GM18951 (cell line): ENCODE results near the gene LYZL1.
"Not testable (repeated sequence)": the region's sequence is repeated elsewhere in the genome, so short reads cannot be mapped to it uniquely, and the experiment has no call there.

Source experiments
- POLR2A ChIP-seq: IDR thresholded peaks from 4 replicates; pipeline ENCODE4 v1.6.1; 2011; ENCODE audit warnings: mild to moderate bottlenecking; ENCODE audit not compliant: insufficient read length, insufficient read depth; ENCODE audit errors: extremely low read depth
- in situ Hi-C: fragments of 300-500 bp; cut with MboI; formaldehyde crosslinking; loops from one replicate; pipeline ENCODE4 v1.12.0; 2022; ENCODE audit warnings: low sequenced_read_pairs, mixed read lengths, inconsistent platforms; ENCODE audit not compliant: unreplicated experiment

LYZL1 gene

GRCh38 chr10:29321656-29322055, 32.8 kb downstream of the LYZL1 start:
- no peak for TF ChIP-seq POLR2A
- in situ Hi-C loops: no loop called here

GRCh38 chr10:29322918-29323317, 34.0 kb downstream of the LYZL1 start:
- no peak for TF ChIP-seq POLR2A
- in situ Hi-C loops: no loop called here

- TF ChIP-seq POLR2A: no peak
- in situ Hi-C loops: no loop called here
Observed at GRCh38 chr10:29323367-29323766, 34.5 kb downstream of the LYZL1 start.

GRCh38 chr10:29324220-29324841, 35.5 kb downstream of the LYZL1 start:
- TF ChIP-seq POLR2A: no peak
- in situ Hi-C loops: no loop called here

- in situ Hi-C loops: no loop called here
- no peak for TF ChIP-seq POLR2A
Observed at GRCh38 chr10:29326299-29326698, 37.4 kb downstream of the LYZL1 start.

GRCh38 chr10:29326886-29327745, 38.2 kb downstream of the LYZL1 start:
- TF ChIP-seq POLR2A: no peak
- in situ Hi-C loops: no loop called here

- in situ Hi-C loops: no loop called here
- no peak for TF ChIP-seq POLR2A
Observed at GRCh38 chr10:29327746-29328102, 38.9 kb downstream of the LYZL1 start.

GRCh38 chr10:29328983-29329382, 40.1 kb downstream of the LYZL1 start:
- TF ChIP-seq POLR2A: no peak
- in situ Hi-C loops: no loop called here

DNA sequence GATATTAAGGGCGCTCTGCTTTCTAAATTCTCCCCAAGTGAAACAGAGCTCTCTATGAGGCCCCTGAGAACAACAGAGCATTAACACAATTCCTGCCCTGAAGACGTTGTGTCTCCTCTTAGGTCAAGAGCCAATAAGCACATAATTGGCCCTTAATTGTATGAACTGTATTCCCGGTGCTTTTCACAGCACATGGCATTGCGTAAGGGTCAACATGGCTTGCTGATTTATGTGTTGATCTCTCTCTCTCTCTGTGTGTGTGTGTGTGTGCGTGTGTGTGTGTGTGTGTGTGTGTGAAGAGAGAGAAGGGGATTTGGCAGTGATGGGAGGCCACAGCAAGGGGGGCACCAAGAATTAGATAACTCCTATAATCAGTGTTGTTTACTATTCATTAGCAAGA, 40.5 kb downstream of the LYZL1 start:
- no peak for TF ChIP-seq POLR2A
- in situ Hi-C loops: no loop called here

- TF ChIP-seq POLR2A: no peak
- in situ Hi-C loops: no loop called here
Observed at GRCh38 chr10:29332061-29332760, 43.3 kb downstream of the LYZL1 start.

DNA sequence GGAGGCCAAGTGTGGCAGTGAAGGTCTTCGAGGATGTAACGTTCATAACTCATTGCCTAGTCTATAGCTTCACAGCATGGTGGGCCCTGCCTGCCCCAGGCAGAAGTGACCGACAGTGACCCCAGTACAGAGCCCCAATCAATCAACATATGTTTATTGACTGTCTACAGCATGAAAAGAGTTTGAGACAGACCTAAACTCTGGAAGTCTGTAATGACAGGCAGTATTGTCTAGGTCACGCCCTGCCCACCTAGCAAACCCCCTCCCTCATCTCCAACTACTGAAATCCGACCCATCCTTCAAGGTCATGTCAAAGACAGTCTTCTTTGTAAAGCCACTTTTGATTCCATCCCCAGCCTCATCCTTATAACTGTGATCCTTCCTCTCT, 43.9 kb downstream of the LYZL1 start:
- in situ Hi-C loops: no loop called here
- no peak for TF ChIP-seq POLR2A

- in situ Hi-C loops: not testable (repeated sequence)
Observed at GRCh38 chr10:29337526-29337925, 48.7 kb downstream of the LYZL1 start.

GRCh38 chr10:29343607-29344038, 54.8 kb downstream of the LYZL1 start:
- no peak for TF ChIP-seq POLR2A
- in situ Hi-C loops: no loop called here
